ENCODE measurements around the gene FAM107A.

DNA sequence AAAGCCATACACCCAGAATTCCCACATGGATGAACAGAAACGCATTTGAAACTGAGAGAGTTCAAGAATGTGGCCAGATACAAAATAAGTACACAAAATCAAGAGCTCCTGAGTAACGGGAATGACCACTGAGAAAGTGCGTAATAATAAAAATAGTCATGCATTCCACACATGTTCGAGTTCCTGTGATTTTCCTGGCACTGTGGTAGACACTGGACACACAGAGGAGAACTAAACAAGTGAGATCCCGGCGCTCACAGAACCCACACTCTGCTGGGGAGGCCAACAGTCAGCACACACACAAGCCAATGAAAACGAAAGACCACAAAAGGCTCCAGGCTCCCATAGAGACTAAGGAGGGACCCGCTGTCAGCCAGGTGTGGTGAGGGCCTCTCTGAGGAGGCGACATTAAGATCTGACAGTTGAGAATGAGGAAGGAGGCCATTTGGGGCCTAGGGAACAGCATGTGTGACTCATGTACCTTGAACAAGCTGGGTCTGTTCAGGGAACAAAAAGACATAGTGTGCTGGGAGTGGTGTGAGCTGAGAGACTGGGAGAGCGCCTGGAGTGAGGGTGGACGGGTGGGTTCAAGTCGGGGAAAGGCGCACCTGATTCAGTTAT lies 5.1 kb downstream of the FAM107A start:
- no peak for TF ChIP-seq POLR2A (IDR thresholded peaks at IDR 0.05)
- TF ChIP-seq, protein P1, sequence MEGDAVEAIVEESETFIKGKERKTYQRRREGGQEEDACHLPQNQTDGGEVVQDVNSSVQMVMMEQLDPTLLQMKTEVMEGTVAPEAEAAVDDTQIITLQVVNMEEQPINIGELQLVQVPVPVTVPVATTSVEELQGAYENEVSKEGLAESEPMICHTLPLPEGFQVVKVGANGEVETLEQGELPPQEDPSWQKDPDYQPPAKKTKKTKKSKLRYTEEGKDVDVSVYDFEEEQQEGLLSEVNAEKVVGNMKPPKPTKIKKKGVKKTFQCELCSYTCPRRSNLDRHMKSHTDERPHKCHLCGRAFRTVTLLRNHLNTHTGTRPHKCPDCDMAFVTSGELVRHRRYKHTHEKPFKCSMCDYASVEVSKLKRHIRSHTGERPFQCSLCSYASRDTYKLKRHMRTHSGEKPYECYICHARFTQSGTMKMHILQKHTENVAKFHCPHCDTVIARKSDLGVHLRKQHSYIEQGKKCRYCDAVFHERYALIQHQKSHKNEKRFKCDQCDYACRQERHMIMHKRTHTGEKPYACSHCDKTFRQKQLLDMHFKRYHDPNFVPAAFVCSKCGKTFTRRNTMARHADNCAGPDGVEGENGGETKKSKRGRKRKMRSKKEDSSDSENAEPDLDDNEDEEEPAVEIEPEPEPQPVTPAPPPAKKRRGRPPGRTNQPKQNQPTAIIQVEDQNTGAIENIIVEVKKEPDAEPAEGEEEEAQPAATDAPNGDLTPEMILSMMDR (IDR thresholded peaks at IDR 0.05) = no peak
